ENCODE data around the gene MPZL2.

MPZL2 gene

DNA sequence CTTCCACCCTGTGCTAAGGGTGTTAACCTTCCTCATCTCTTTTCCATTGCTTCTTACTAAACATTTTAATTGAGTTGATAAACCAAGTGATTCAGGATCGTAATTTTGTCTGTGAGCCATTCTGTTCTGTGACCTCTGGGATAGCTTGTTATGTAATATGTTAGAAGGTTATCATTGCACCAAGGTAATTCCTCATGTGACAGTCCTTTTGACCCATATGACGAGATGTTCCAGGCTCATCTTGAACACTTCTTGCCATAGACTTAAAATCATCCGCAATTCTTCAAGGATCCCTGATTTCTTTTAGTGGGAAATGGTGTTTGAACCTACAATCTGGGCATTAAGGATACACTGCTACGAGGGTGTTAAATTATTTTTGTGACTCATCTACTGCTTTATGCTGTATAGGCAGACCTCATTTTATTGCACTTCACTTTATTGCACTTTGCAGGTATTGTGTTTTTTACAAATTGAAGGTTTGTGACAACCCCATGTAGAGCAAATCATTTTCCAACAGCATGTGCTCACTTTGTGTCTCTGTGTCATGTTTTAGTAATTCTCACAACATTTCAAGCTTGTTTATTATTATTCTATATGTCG, 19.0 kb upstream of the MPZL2 start:
- TF ChIP-seq, protein P1, sequence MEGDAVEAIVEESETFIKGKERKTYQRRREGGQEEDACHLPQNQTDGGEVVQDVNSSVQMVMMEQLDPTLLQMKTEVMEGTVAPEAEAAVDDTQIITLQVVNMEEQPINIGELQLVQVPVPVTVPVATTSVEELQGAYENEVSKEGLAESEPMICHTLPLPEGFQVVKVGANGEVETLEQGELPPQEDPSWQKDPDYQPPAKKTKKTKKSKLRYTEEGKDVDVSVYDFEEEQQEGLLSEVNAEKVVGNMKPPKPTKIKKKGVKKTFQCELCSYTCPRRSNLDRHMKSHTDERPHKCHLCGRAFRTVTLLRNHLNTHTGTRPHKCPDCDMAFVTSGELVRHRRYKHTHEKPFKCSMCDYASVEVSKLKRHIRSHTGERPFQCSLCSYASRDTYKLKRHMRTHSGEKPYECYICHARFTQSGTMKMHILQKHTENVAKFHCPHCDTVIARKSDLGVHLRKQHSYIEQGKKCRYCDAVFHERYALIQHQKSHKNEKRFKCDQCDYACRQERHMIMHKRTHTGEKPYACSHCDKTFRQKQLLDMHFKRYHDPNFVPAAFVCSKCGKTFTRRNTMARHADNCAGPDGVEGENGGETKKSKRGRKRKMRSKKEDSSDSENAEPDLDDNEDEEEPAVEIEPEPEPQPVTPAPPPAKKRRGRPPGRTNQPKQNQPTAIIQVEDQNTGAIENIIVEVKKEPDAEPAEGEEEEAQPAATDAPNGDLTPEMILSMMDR (IDR thresholded peaks at IDR 0.05; ENCODE audit: low read depth, low read length): no peak
- H3K27ac ChIP-seq: no peak overlapping the region
- no peak for DNase-seq
- no peaks in the 10 kb centered on the region for H3K9me3 ChIP-seq (ENCODE audit: severe bottlenecking)
- H3K36me3 ChIP-seq: no peaks in the 10 kb centered on the region
- H3K4me3 ChIP-seq (ENCODE audit: low read depth, low read length): no peak overlapping the region
- H3K27me3 ChIP-seq (ENCODE audit: insufficient read depth, low read depth, severe bottlenecking): no peaks in the 10 kb centered on the region

DNA sequence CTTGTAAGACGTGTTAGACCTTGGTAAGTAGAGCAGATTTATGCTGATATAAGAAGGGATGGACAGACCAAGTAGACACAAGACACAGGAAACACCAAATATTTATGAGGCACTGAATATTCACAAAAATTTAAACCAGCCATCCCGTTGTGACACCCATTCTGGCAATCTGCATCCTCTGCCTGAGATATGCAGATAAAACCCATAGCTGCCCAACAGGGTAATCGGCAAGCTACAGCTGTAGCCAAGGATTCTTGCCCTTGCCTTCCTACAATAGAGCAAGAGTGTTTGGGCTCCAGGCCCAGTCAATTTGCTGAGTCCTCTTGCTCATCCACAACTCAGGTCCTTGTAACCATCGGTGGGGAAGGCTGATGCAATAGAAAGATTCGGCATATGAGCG, 18.5 kb upstream of the MPZL2 start:
- Histone ChIP-seq H3K9me3 (ENCODE audit: severe bottlenecking) (no peaks in the 10 kb centered on the region), H3K4me3 (ENCODE audit: low read depth, low read length) (no peak overlapping the region), H3K27me3 (ENCODE audit: insufficient read depth, low read depth, severe bottlenecking) (no peaks in the 10 kb centered on the region), H3K36me3 (no peaks in the 10 kb centered on the region), H3K27ac (no peak overlapping the region)
- DNase-seq: no peak
- TF ChIP-seq, protein P1 (IDR thresholded peaks at IDR 0.05; ENCODE audit: low read depth, low read length): no peak

DNA sequence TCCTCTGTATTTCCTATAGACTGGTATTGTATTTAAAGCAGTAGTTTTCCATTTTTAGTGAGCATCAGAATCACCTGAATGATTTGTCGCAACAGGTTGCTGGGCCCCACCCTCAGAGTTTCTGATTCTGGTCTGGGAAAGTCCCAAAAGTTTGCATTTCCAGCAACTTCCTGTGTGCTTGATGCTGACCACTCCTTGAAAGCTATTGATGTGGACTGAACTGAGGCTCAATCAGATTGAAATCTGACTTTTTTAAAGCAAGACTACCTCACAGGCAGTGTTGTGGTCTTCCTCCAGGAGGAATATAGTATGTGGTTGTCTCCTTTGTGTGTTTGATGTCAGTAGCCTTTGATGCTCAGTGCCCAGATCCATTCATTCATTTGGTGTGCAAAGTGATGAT, 17.2 kb upstream of the MPZL2 start:
- no peak for DNase-seq
- no peaks in the 10 kb centered on the region for H3K27me3 ChIP-seq (ENCODE audit: insufficient read depth, low read depth, severe bottlenecking)
- no peak overlapping the region for H3K27ac ChIP-seq
- no peaks in the 10 kb centered on the region for H3K9me3 ChIP-seq (ENCODE audit: severe bottlenecking)
- no peaks in the 10 kb centered on the region for H3K36me3 ChIP-seq
- H3K4me3 ChIP-seq (ENCODE audit: low read depth, low read length): no peak overlapping the region
- TF ChIP-seq, protein P1 (IDR thresholded peaks at IDR 0.05; ENCODE audit: low read depth, low read length): no peak

DNA sequence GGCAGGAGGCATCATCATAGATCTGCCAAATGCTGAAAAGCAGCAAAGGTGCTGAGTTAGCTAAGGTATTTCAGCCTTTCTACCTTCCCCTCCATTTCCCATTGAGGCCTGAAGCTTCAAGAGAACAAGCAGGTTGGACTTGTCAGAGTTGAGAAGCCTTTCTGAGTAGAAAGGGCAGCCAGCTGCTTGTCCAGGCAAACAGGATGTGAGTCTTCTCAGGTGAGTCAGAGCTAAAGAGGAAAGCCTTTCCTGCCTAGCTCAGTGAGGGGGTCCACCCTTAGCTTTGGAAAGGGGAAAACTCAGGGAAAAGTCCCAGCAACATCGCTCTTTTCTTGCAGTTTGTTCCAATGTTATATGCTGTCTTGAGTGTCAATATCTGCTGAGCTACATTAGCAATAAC, 13.2 kb upstream of the MPZL2 start:
- no peak overlapping the region for H3K27ac ChIP-seq
- H3K9me3 ChIP-seq (ENCODE audit: severe bottlenecking): no peaks in the 10 kb centered on the region
- H3K4me3 ChIP-seq (ENCODE audit: low read depth, low read length): no peak overlapping the region
- H3K27me3 ChIP-seq (ENCODE audit: insufficient read depth, low read depth, severe bottlenecking): no peaks in the 10 kb centered on the region
- no peaks in the 10 kb centered on the region for H3K36me3 ChIP-seq
- no peak for DNase-seq
- TF ChIP-seq, protein P1 (IDR thresholded peaks at IDR 0.05; ENCODE audit: low read depth, low read length): no peak

DNA sequence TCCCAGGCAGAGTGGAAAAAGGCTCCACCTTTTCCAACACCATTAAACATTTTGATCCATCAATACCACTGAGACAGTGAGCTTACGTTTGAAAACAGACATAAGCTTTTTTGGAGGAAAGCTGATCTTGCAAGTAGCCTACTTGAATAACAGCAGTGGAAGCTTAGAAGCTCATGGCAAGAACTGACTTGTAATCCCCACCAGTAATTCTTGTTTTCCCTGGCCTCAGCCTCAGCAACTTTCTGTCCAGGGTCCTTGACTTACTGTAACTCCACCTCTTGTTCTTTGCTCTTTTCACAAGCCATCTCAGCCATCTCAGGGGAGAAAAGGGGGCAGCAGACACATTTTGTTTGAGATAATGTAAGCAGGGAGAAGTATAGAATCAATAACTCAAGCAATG, 12.3 kb upstream of the MPZL2 start:
- Histone ChIP-seq H3K4me3 (ENCODE audit: low read depth, low read length) (no peak overlapping the region), H3K36me3 (no peaks in the 10 kb centered on the region), H3K27ac (no peak overlapping the region), H3K27me3 (ENCODE audit: insufficient read depth, low read depth, severe bottlenecking) (no peaks in the 10 kb centered on the region), H3K9me3 (ENCODE audit: severe bottlenecking) (no peaks in the 10 kb centered on the region)
- DNase-seq: no peak
- TF ChIP-seq, protein P1 (IDR thresholded peaks at IDR 0.05; ENCODE audit: low read depth, low read length): no peak

DNA sequence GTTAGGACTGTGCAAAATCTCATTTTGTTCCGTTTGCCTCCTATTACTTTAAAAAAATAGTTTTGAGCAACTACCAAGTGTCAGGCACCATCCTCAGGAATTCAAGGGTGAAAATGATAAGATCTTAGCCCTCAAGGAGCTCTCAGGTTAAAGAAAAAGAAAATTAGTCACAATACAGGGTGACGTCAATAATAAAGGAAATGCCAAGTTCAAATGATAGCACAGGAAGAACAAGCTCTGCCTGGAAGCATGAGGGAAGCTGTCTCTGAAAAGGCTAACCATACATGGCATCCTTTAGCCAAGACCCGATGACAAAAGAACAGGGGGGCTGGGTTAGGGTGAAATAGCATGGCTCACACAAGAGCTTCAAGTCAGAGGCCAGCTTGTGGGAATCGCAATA, 11.1 kb upstream of the MPZL2 start:
- TF ChIP-seq, protein P1 (IDR thresholded peaks at IDR 0.05; ENCODE audit: low read depth, low read length): no peak
- no peak for DNase-seq
- no peaks in the 10 kb centered on the region for H3K9me3 ChIP-seq (ENCODE audit: severe bottlenecking)
- no peak overlapping the region for H3K4me3 ChIP-seq (ENCODE audit: low read depth, low read length)
- no peaks in the 10 kb centered on the region for H3K27me3 ChIP-seq (ENCODE audit: insufficient read depth, low read depth, severe bottlenecking)
- H3K36me3 ChIP-seq: no peaks in the 10 kb centered on the region
- no peak overlapping the region for H3K27ac ChIP-seq

Measured in WERI-Rb-1 (cell line).